Urinary bladder (tissue), 4 donors: ENCODE data around the gene AOX1. TPM values are rescaled to one million over a fixed set of nuclear protein-coding genes. Genes with fewer than 3 reads are reported as not detected.
"Not testable (repeated sequence)": the region's sequence is repeated elsewhere in the genome, so short reads cannot be mapped to it uniquely, and the experiment has no call there.

Experiments used
- DNase-seq: peaks from one replicate; pipeline ENCODE4 v3.0.0-alpha.2; 2015; ENCODE audit errors: extremely low spot score
- H3K27ac ChIP-seq: one replicate; pipeline ENCODE4 v1.5.1; 2013; ENCODE audit warnings: low read depth, mild to moderate bottlenecking, moderate library complexity
- H3K36me3 ChIP-seq: one replicate; pipeline ENCODE4 v1.6.1; 2013; ENCODE audit warnings: mild to moderate bottlenecking, moderate library complexity; ENCODE audit not compliant: insufficient read depth
- H3K4me1 ChIP-seq: one replicate; pipeline ENCODE4 v1.6.1; 2013; ENCODE audit warnings: mild to moderate bottlenecking, moderate library complexity; ENCODE audit not compliant: insufficient read depth
- H3K4me3 ChIP-seq: one replicate; pipeline ENCODE4 v1.5.1; 2013; ENCODE audit warnings: low read depth, low read length
- WGBS: extraction: QIAGEN DNeasy Blood & Tissue Kit; methylation state at CpG from one replicate; pipeline ENCODE4 v1.1.7; 2013; 5-methylcytosine and 5-hydroxymethylcytosine counted together
- polyA plus RNA-seq: library from polyadenylated mRNA; stranded (reverse); fragments of 200-250 nt; gene quantifications from one replicate; pipeline ENCODE4 v1.2.3, GENCODE V29; 2013
- total RNA-seq: library from RNA; depleted of rRNA; stranded (reverse); fragments of >200 nt; gene quantifications from one replicate; pipeline ENCODE4 v1.2.3, GENCODE V29; 2014
- donor health status: healthy with polysubstance abuse.
- donor health status: healthy.

The AOX1 gene
- total and polyA plus RNA-seq, 2 donors: 6.0 to 140 TPM

DNA sequence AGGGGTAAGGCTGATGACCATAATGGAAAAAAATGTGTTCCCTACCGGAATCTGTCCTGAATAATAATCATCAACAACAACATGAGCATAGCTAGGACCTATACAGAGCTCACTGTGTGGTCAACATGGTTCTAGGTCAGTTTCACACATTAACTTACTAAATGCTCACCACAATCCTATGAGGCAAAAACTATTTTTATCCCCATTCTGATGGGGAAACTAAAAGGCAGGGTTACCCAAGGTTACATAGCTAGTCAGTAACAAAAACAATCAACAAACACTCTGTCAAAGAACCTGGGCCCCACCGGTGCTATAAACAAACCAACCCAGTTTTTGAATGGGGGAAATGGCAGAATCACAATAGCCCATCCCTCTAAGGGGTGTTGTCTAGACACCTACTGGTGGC lies 40.1 kb downstream of the AOX1 start:
- DNase-seq: no peak
- Histone ChIP-seq H3K36me3 (no peaks in the 10 kb centered on the region), H3K27ac (no peak overlapping the region), H3K4me1 (no peaks in the 10 kb centered on the region), H3K4me3 (no peak overlapping the region)
- 70% methylated on average over 2 of the region's 2 CpGs for WGBS

DNA sequence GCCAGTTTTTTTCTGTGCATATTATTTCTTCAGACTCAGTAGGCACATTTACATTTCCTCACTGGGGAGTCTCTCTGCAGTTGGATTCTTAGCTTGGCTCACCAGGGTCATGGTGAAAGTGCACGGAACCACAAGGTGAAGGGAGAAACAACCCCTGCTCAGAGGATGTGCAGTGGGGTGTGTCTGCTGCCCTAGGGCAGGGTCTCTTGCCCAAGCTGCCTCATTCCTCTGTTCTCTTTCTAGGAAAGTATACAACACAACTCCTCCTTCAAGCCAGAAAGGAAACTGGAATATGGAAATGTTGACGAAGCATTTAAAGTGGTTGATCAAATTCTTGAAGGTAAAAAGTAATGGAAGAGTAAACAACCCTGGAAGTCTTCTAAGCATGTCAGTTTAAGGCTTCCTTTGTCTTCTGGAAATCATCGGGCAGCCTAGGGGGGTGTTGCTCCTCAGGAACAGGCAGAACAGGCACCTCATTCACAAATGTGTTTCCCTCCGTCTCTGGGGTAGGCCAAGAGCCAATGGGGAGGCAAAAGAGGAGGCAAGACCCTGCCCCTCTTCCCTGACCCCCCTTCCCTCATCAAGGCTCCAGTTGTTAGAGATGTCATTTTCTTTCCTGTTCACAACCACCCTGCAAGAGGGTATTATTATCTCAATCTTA lies 41.4 kb downstream of the AOX1 start:
- Histone ChIP-seq H3K4me1 (no peaks in the 10 kb centered on the region), H3K27ac (no peak overlapping the region), H3K36me3 (no peaks in the 10 kb centered on the region), H3K4me3 (no peak overlapping the region)
- 69% methylated on average over 4 of the region's 4 CpGs for WGBS
- DNase-seq: no peak

DNA sequence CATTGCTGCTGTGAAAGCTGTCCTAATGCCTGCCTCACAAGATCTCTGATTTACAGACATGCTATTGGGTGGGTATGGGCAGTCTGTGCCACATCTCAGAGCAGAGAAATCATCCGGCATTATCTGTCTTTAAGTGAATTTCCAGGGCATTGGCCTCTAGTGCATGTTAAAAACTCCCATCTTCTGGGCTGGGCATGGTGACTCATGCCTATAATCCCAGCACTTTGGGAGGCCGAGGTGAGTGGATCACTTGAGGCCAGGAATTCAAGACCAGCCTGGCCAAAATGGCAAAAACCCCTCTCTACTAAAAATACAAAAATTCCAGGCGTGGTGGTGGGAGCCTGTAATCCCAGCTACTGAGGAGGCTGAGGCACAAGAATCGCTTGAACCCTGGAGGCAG lies 42.6 kb downstream of the AOX1 start:
- not testable (repeated sequence) for H3K27ac ChIP-seq, DNase-seq, H3K36me3 ChIP-seq, H3K4me1 ChIP-seq, H3K4me3 ChIP-seq
- WGBS: 76% methylated on average over 4 of the region's 4 CpGs

DNA sequence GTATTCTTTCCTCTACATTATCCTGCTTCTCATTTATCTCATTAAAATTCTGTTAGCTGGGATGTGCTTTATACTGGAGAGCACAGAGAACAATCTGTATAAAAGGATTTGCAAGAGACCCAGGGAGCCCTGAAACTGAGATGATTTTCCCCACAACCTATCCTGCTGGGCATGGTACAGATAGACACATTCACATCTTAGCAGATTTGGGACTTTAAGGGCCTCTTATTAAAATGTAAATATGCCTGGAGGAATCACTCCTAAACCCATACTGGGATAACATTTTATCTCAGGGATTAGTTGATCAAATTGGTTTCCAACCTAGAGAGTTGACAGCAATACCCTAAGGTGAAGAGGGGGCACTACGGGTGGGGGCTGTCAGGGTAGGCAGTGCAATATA lies 45.5 kb downstream of the AOX1 start:
- Histone ChIP-seq H3K36me3 (peaks cover 3% of the 10 kb centered on the region), H3K4me3 (no peak overlapping the region), H3K4me1 (no peaks in the 10 kb centered on the region), H3K27ac (no peak overlapping the region)
- DNase-seq: no peak
- WGBS: 55% methylated on average over 1 of the region's 1 CpG

DNA sequence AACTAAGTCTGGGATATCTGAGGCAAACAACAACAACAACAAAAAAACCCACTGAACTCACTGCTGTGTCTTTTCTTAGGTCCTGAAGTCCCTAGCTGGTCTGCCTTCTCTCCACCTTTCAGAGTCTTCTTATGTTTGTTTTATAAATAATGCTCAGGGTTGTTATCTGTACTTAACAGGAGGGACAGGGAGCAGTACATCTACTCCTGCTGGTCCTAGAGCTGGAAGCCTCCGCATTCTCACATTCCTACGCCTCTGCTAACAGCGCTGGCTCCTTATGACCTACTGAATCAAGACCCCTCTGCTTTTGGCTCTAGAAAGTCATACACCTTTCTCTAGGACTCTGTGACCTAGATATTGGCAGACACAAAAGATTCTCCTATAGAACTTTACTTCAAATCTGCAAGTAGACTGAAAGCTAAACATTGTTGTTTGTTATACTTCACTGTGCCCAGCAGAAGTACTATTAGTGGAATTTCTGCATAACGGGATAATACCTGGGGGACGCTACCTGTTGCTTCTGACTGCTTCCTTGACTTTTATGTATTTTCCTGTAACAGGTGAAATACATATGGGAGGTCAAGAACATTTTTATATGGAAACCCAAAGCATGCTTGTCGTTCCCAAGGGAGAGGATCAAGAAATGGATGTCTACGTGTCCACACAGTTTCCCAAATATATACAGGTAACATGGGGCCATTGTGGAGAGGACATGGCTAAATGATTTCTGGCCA lies 48.6 kb downstream of the AOX1 start:
- WGBS: 92% methylated on average over 7 of the region's 7 CpGs
- no peak for DNase-seq
- H3K27ac ChIP-seq: no peak overlapping the region
- peaks cover 3% of the 10 kb centered on the region for H3K36me3 ChIP-seq
- no peak overlapping the region for H3K4me3 ChIP-seq
- no peaks in the 10 kb centered on the region for H3K4me1 ChIP-seq

DNA sequence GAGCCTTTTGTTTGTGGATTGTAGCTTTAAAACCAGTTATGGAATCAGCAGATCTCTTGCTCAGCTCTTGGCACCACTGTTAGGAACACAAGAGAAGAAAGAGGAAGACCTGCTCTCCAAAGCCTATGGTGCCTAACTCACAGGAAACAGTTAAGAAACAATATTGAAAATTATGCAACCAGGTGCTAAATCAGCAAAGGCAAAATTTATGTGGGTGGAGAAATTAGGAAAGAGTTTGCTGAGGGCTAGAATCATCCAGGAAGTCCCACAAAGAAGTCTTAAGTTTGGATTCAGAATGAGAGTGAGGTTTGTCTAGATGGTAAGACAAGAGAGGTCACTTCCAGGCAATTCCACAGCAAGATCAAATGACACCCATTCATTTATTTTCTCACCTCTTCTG lies 49.4 kb downstream of the AOX1 start:
- no peaks in the 10 kb centered on the region for H3K4me1 ChIP-seq
- H3K36me3 ChIP-seq: peaks cover 3% of the 10 kb centered on the region
- DNase-seq: no peak
- H3K4me3 ChIP-seq: no peak overlapping the region
- H3K27ac ChIP-seq: no peak overlapping the region

DNA sequence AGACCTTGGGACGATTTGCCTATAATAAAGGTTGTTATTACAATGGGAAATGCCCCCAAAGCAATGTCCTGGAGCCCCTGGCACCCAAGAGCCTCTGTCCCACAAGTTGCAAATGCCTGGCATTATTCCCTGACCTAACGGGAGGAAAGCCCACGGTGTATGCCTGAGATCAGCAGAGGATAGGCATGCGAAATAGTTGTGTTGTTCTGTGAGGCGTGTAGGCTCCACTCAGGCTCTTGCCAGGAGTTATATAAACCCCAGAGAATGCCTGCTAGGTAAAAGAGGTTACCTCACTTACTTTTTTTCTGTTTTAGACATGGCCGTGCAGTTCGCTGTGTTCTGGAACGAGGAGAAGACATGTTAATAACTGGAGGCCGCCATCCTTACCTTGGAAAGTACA lies 52.1 kb downstream of the AOX1 start:
- peaks cover 3% of the 10 kb centered on the region for H3K36me3 ChIP-seq
- no peak for DNase-seq
- no peaks in the 10 kb centered on the region for H3K4me1 ChIP-seq
- no peak overlapping the region for H3K27ac ChIP-seq
- no peak overlapping the region for H3K4me3 ChIP-seq
- WGBS: 86% methylated on average over 9 of the region's 9 CpGs

DNA sequence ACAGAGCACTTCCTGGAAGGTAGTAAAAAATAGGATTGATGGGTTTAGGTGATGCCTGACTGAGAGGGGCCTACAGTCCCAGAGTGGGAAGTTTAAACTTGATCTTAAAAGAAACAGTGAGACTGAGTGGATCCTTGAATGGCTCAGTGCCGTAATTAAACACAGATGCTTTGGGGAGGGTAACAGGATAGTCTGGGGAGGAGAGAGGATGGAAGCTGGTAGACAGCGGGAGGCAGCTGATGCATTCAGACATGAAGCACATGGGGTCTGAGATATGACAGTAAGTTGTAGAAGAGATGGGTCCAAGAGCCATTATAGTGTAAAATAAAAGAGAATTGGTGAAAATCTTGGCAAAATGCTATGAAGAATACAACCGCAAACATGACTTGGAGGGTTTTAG lies 54.4 kb downstream of the AOX1 start:
- 66% methylated on average over 3 of the region's 3 CpGs for WGBS

DNA sequence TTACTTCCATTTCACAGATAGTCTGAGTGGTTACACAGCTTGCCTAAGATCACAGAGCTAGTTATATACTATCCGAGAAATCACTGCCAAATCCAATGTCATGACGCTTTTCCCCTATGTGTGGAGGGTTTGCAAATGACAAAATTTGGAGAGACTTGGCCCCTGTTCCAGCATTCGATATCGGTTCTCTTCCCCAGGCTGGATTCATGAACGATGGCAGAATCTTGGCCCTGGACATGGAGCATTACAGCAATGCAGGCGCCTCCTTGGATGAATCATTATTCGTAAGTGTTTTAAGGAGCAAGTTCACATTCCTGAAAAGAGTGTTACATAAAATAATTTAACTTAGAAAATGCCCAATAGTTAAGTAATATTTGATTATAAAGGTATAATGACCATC lies 55.1 kb downstream of the AOX1 start:
- H3K4me1 ChIP-seq: no peaks in the 10 kb centered on the region
- WGBS: 83% methylated on average over 7 of the region's 7 CpGs
- DNase-seq: no peak
- no peak overlapping the region for H3K4me3 ChIP-seq
- no peak overlapping the region for H3K27ac ChIP-seq
- H3K36me3 ChIP-seq: no peaks in the 10 kb centered on the region

More for the DNA sequence above, 54.4 kb downstream of the AOX1 start:
- Histone ChIP-seq H3K4me1 (no peaks in the 10 kb centered on the region), H3K4me3 (no peak overlapping the region), H3K36me3 (no peaks in the 10 kb centered on the region), H3K27ac (no peak overlapping the region)
- no peak for DNase-seq

DNA sequence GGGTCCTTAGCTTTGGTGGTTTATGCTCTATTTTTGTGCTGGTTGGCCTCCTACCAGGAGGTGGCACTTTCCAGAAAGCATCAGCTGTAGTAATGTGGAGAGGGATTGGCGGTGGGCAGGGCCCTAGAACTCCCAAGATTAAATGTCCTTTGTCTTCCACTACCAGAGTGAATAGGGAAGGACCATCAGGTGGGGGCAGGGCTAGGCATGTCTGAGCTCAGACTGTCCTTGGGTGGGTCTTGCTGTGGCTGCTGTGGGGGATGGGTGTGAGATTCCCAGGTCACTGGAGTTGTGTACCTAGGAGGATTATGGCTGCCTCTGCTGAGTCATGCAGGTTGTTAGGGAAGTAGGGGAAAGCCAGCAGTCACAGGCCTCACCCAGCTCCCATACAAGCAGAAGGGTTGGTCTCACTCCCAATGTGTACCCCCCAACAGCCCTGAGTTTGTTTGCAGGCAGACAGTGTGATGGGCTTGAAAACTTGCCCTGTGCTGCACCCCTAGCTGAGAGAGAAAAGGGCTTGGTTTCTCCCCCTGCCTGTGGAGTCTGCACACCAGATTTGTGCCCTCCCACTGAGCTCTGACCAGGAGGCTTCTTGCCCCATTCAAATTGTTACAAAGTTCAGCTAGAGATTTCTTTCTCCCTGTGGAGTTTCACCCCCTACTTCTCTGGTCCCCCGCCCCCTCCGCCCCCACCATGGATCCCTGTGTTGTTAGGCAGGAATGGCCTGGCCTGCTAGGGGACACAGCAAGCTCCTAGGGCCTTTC lies 62.9 kb downstream of the AOX1 start:
- WGBS: 93% methylated on average over 3 of the region's 3 CpGs

DNA sequence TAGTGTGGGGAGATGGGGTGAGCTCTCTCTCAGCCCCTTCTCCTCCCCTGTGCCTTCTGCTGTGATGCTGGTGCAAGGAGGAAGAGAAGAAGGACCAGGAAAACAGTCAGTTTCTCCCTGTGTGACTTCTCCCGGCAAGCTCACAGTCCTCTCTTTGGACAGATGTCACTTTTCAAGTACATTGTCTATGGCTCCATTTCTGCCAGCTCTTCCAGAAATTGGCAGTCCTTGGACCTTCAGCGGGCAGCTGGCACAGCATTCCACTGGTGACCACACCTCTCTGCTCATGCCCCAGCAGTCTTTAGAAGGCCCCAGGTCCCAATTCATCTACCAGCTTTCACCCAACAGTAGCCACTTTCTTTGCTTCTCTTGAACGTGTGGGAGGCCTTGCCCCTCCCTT lies 63.9 kb downstream of the AOX1 start:
- DNase-seq: no peak
- Histone ChIP-seq H3K4me3 (no peak overlapping the region), H3K27ac (no peak overlapping the region), H3K36me3 (no peaks in the 10 kb centered on the region), H3K4me1 (no peaks in the 10 kb centered on the region)
- 75% methylated on average over 3 of the region's 3 CpGs for WGBS

More for the DNA sequence above, 62.9 kb downstream of the AOX1 start:
- H3K36me3 ChIP-seq, H3K27ac ChIP-seq, DNase-seq, H3K4me3 ChIP-seq, H3K4me1 ChIP-seq: not testable (repeated sequence)

DNA sequence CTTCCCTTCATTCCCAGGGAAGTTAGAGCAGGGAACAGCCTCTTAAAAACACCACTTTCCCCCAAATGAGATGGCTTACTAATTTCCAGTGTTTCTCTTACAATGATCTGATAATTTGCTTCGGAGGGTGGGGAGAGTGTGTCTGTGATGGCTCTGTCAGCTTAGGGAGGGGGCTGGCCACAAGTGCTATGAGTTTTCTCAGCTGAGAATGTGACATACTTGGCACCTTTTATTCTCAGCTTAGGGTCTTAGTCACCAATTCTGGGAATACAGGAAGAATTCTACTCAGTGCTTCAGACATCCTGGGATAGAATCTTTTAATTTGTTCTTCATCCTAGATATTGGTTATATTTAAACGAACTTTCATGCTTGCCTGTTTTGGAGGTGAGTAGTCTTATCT lies 64.4 kb downstream of the AOX1 start:
- no peak for DNase-seq
- WGBS: 63% methylated on average over 2 of the region's 2 CpGs
- H3K4me3 ChIP-seq: no peak overlapping the region
- no peak overlapping the region for H3K27ac ChIP-seq
- H3K36me3 ChIP-seq: no peaks in the 10 kb centered on the region
- no peaks in the 10 kb centered on the region for H3K4me1 ChIP-seq

DNA sequence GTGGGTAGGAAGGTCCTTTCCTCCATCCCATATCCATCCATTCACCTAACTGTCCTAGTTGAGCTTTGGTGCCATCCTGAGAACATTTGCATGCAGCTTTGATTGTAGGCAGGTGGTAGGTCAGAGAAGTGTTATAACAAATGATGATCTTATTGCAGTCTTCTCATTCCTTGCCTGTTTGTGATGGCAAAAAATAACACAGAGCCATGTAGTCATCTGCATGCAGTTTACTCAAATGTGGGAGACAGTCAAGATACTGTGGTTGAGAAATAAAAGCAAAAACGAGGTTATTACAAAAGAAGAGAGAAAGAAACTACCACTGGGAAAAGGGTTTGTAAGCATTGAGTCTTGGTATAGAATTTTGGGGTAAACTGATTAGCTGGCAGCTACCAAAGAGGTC lies 66.3 kb downstream of the AOX1 start:
- Histone ChIP-seq H3K36me3 (no peaks in the 10 kb centered on the region), H3K4me1 (no peaks in the 10 kb centered on the region), H3K4me3 (no peak overlapping the region), H3K27ac (no peak overlapping the region)
- WGBS: 72% methylated on average over 1 of the region's 1 CpG
- DNase-seq: no peak

DNA sequence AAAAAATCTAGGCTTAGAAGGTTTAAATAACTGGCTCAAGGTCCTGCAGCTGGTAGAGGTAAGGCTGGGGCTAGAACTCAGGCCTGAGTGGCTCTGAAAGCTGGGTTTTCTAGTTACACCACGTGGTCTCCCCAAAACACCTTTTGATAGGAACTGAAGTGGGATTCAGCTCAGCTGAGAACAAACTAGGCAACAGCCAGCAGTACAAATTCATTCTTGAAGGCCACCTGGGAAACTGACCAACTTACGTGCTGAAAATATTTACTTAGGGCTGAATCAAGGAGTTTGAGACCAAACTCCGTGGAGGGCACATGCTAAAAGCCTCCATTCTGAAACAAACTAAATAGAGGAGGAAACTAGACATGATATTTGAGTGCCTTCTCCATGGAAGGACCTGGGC lies 67.2 kb downstream of the AOX1 start:
- H3K4me1 ChIP-seq: no peaks in the 10 kb centered on the region
- DNase-seq: no peak
- no peak overlapping the region for H3K4me3 ChIP-seq
- H3K36me3 ChIP-seq: no peaks in the 10 kb centered on the region
- no peak overlapping the region for H3K27ac ChIP-seq
- WGBS: 80% methylated on average over 3 of the region's 3 CpGs
